Hepatocyte (in vitro differentiated cells): ENCODE data around the gene OGG1. TPM values are rescaled to one million over a fixed set of nuclear protein-coding genes. Genes with fewer than 3 reads are reported as not detected.

Source experiments
- DNase-seq: peaks from one replicate; pipeline ENCODE4 v3.0.0-alpha.2; 2016; ENCODE audit warnings: low spot score
- H2AFZ ChIP-seq: fragments of 200-600 bp; sonication (generic); 2 replicates; pipeline ENCODE4 v1.6.0; 2016; ENCODE audit warnings: antibody characterized with exemption, mild to moderate bottlenecking
- H3K27ac ChIP-seq: fragments of 200-600 bp; sonication (generic); 2 replicates; pipeline ENCODE4 v1.5.1; 2016; ENCODE audit warnings: mild to moderate bottlenecking
- H3K27me3 ChIP-seq: fragments of 200-600 bp; sonication (generic); 2 replicates; pipeline ENCODE4 v1.6.1; 2016
- H3K36me3 ChIP-seq: fragments of 200-600 bp; sonication (generic); replicated peaks from 2 replicates; pipeline ENCODE4 v1.5.1; 2016; ENCODE audit warnings: low read depth; ENCODE audit not compliant: insufficient read depth
- H3K4me1 ChIP-seq: fragments of 200-600 bp; sonication (generic); 2 replicates; pipeline ENCODE4 v1.5.1; 2016; ENCODE audit warnings: mild to moderate bottlenecking, moderate library complexity; ENCODE audit not compliant: insufficient read depth
- H3K4me2 ChIP-seq: fragments of 200-600 bp; sonication (generic); 2 replicates; pipeline ENCODE4 v1.6.0; 2016
- H3K4me3 ChIP-seq: fragments of 200-600 bp; sonication (generic); 2 replicates; pipeline ENCODE4 v1.5.1; 2016; ENCODE audit warnings: mild to moderate bottlenecking
- H3K79me2 ChIP-seq: fragments of 200-600 bp; sonication (generic); 2 replicates; pipeline ENCODE4 v1.6.0; 2017; ENCODE audit warnings: mild to moderate bottlenecking
- H3K9me2 ChIP-seq: fragments of 200-600 bp; sonication (generic); replicated peaks from 2 replicates; pipeline ENCODE4 v1.6.0; 2017; ENCODE audit warnings: mild to moderate bottlenecking; ENCODE audit not compliant: insufficient read depth
- H3K9me3 ChIP-seq: fragments of 200-600 bp; sonication (generic); 2 replicates; pipeline ENCODE4 v1.5.1; 2016; ENCODE audit warnings: low read depth, mild to moderate bottlenecking
- H4K20me1 ChIP-seq: fragments of 200-600 bp; sonication (generic); 2 replicates; pipeline ENCODE4 v1.6.0; 2016; ENCODE audit warnings: mild to moderate bottlenecking; ENCODE audit not compliant: insufficient read depth, poor library complexity, severe bottlenecking
- CTCF ChIP-seq: fragments of 200-600 bp; sonication (generic); IDR thresholded peaks from 2 replicates; pipeline ENCODE4 v1.5.1; 2016; ENCODE audit warnings: antibody characterized with exemption, mild to moderate bottlenecking; ENCODE audit not compliant: poor library complexity
- EZH2 ChIP-seq: fragments of 200-600 bp; sonication (generic); IDR thresholded peaks from 2 replicates; pipeline ENCODE4 v1.6.1; 2016; ENCODE audit warnings: antibody characterized with exemption, mild to moderate bottlenecking, borderline replicate concordance
- EZH2phosphoT487 ChIP-seq: fragments of 200-600 bp; sonication (generic); IDR thresholded peaks from one replicate; pipeline ENCODE4 v1.6.1; 2018; ENCODE audit warnings: antibody characterized with exemption, mild to moderate bottlenecking, low read depth, moderate library complexity; ENCODE audit not compliant: unreplicated experiment, severe bottlenecking
- WGBS: methylation state at CpG from one replicate; pipeline ENCODE4 v1.1.6; 2016; ENCODE audit warnings: low lambda C conversion rate; ENCODE audit errors: missing lambda C conversion rate; 5-methylcytosine and 5-hydroxymethylcytosine counted together
- polyA plus RNA-seq: library from polyadenylated mRNA; unstranded; fragments of >200 nt; fragmentation: Nextera tagmentation; extraction: Ambion mirVana; gene quantifications from 2 replicates; pipeline ENCODE4 v1.2.1, GENCODE V29; 2016
- total RNA-seq: library from RNA; depleted of rRNA; stranded (reverse); fragments of >200 nt; gene quantifications from 2 replicates; pipeline ENCODE4 v1.2.3, GENCODE V29; 2014

Gene OGG1
- total and polyA plus RNA-seq, 2 experiments from 2014 or later: 34.7 to 43.2 TPM

DNA sequence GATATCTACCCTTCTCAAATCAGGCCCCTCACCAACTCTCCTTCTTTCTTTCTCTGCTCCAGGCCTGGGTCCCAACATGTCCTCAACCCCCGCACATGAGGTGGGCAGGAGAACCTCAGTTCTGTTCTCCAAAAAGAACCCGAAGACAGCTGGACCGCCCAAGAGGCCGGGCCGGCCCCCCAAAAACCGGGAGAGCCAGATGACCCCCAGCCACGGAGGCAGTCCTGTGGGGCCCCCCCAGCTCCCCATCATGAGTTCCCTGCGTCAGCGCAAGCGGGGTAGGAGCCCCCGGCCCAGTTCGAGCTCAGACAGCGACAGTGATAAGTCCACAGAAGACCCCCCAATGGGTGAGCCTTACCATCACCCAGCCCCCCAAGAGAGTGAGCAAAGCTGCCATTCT is 5.6 kb upstream of the OGG1 start:
- DNase-seq: no peak
- TF ChIP-seq EZH2 (no peak), EZH2phosphoT487 (no peak), CTCF (no peak)
- Histone ChIP-seq H3K9me2 (no peaks in the 10 kb centered on the region), H3K4me3 (no peak overlapping the region), H3K4me1 (peaks cover 7% of the 10 kb centered on the region), H3K4me2 (no peak overlapping the region), H3K9me3 (no peaks in the 10 kb centered on the region), H3K27ac (no peak overlapping the region), H3K27me3 (no peaks in the 10 kb centered on the region), H3K79me2 (no peaks in the 10 kb centered on the region), H2AFZ (no peak overlapping the region), H4K20me1 (no peaks in the 10 kb centered on the region), H3K36me3 (no peaks in the 10 kb centered on the region)
- WGBS: over 99% methylated on average over 13 of the region's 13 CpGs

DNA sequence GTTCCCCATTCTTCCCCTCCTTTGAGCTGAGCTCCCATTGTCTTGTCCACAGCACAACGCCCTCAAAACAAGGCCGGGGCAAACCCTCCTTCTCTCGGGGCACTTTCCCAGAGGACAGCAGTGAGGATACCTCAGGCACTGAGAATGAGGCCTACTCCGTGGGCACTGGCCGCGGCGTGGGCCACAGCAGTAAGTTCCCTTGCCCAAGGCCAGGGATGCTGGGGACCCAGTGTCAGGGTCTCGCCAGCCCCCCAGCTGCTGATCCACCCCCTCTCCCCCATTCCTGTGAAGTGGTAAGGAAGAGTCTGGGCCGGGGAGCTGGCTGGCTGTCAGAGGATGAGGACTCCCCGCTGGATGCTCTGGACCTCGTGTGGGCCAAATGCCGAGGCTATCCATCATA is 4.2 kb upstream of the OGG1 start:
- H3K36me3 ChIP-seq: no peaks in the 10 kb centered on the region
- 94% methylated on average over 12 of the region's 12 CpGs for WGBS
- H3K4me2 ChIP-seq: no peak overlapping the region
- no peak overlapping the region for H3K4me3 ChIP-seq
- TF ChIP-seq EZH2: no peak
- TF ChIP-seq CTCF: no peak
- no peak for TF ChIP-seq EZH2phosphoT487
- no peak overlapping the region for H3K27ac ChIP-seq
- no peak overlapping the region for H2AFZ ChIP-seq
- H3K27me3 ChIP-seq: no peaks in the 10 kb centered on the region
- H3K79me2 ChIP-seq: peaks cover 3% of the 10 kb centered on the region
- no peaks in the 10 kb centered on the region for H3K9me3 ChIP-seq
- H4K20me1 ChIP-seq: no peaks in the 10 kb centered on the region
- no peaks in the 10 kb centered on the region for H3K9me2 ChIP-seq
- peaks cover 8% of the 10 kb centered on the region for H3K4me1 ChIP-seq
- no peak for DNase-seq

DNA sequence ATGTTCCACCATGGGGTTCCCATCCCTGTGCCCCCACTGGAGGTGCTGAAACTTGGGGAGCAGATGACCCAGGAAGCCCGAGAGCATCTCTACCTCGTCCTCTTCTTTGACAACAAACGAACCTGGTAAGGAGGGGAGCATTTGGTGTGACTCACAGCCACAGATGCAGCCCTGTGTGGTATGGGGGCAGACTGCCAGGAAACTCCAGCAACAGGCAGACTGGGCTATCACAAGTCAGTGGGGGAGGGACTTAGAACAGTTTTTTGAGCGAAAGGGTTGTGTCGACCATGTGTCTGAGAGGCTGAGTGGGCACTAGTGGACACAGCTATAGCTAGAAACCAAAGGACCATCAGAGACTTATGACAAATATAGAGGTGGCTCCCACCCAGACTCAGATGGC is 3.4 kb upstream of the OGG1 start:
- no peak overlapping the region for H3K4me2 ChIP-seq
- H3K79me2 ChIP-seq: peaks cover 11% of the 10 kb centered on the region
- no peaks in the 10 kb centered on the region for H4K20me1 ChIP-seq
- no peaks in the 10 kb centered on the region for H3K9me2 ChIP-seq
- H3K4me1 ChIP-seq: peaks cover 8% of the 10 kb centered on the region
- no peaks in the 10 kb centered on the region for H3K27me3 ChIP-seq
- H3K36me3 ChIP-seq: no peaks in the 10 kb centered on the region
- WGBS: 84% methylated on average over 5 of the region's 5 CpGs
- no peak overlapping the region for H3K4me3 ChIP-seq
- TF ChIP-seq EZH2: no peak
- TF ChIP-seq EZH2phosphoT487: no peak
- TF ChIP-seq CTCF: no peak
- H3K9me3 ChIP-seq: no peaks in the 10 kb centered on the region
- DNase-seq: peak; percentile 32
- no peak overlapping the region for H3K27ac ChIP-seq
- no peak overlapping the region for H2AFZ ChIP-seq

DNA sequence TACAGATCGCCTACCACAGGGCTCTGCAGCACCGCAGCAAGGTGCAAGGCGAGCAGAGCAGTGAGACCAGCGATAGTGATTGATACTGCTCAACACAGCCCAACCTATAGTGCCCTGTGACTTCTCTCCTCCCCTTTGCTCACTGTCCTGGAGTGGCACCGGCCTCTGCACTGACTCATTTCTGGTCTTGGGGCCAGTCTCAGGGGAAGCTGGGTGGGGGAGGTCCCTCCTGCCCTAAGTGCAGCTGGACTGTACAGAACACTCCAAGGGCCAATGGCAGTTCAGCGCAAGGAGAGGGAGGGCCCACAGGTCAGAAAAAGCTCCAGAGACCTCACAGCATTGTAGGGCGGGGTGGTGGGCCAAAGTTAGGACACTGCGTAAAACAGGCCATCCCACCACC is 2.5 kb upstream of the OGG1 start:
- no peaks in the 10 kb centered on the region for H3K9me2 ChIP-seq
- H3K79me2 ChIP-seq: peaks cover 20% of the 10 kb centered on the region
- H4K20me1 ChIP-seq: no peaks in the 10 kb centered on the region
- no peak overlapping the region for H3K4me2 ChIP-seq
- no peaks in the 10 kb centered on the region for H3K9me3 ChIP-seq
- DNase-seq: no peak
- no peaks in the 10 kb centered on the region for H3K36me3 ChIP-seq
- WGBS: 97% methylated on average over 8 of the region's 8 CpGs
- peaks cover 8% of the 10 kb centered on the region for H3K4me1 ChIP-seq
- no peak overlapping the region for H3K27ac ChIP-seq
- TF ChIP-seq CTCF (no peak), EZH2 (no peak), EZH2phosphoT487 (no peak)
- H3K4me3 ChIP-seq: no peak overlapping the region
- no peak overlapping the region for H2AFZ ChIP-seq
- H3K27me3 ChIP-seq: no peaks in the 10 kb centered on the region
